Osteoblast (primary cell): Measurements from ENCODE around the gene SPTSSB. TPM values are rescaled to one million over a fixed set of nuclear protein-coding genes. Genes with fewer than 3 reads are reported as not detected.

Source experiments
- DNase-seq: peaks from one replicate; pipeline ENCODE4 v3.0.0; 2011; ENCODE audit warnings: low spot score, mixed read lengths; ENCODE audit not compliant: insufficient read length; ENCODE audit errors: missing footprints
- H2AFZ ChIP-seq: 2 replicates; pipeline ENCODE4 v1.6.0; 2011; ENCODE audit warnings: mild to moderate bottlenecking, low read length
- H3K27ac ChIP-seq: 2 replicates; pipeline ENCODE4 v1.5.1; 2011; ENCODE audit warnings: mild to moderate bottlenecking, low read depth, low read length, moderate library complexity
- H3K27me3 ChIP-seq: 2 replicates; pipeline ENCODE4 v1.6.0; 2012; ENCODE audit warnings: mild to moderate bottlenecking, control low read depth, inconsistent platforms, low read length, moderate library complexity; ENCODE audit not compliant: insufficient read depth
- H3K36me3 ChIP-seq: 2 replicates; pipeline ENCODE4 v1.5.1; 2011; ENCODE audit warnings: mild to moderate bottlenecking, low read length, control low read depth, moderate library complexity; ENCODE audit not compliant: insufficient read depth
- H3K4me1 ChIP-seq: 2 replicates; pipeline ENCODE4 v1.5.1; 2011; ENCODE audit warnings: mild to moderate bottlenecking, low read length, control low read depth, moderate library complexity; ENCODE audit not compliant: insufficient read depth
- H3K4me2 ChIP-seq: 2 replicates; pipeline ENCODE4 v1.6.0; 2011; ENCODE audit warnings: mild to moderate bottlenecking, low read length; ENCODE audit not compliant: insufficient read depth
- H3K4me3 ChIP-seq: fragments of 200-600 bp; sonication (generic); 3 replicates; pipeline ENCODE4 v1.5.1; 2012; ENCODE audit warnings: mild to moderate bottlenecking, low read length, inconsistent platforms; ENCODE audit not compliant: insufficient read depth
- H3K79me2 ChIP-seq: 2 replicates; pipeline ENCODE4 v1.6.0; 2012; ENCODE audit warnings: mild to moderate bottlenecking, low read length, control low read depth, inconsistent platforms; ENCODE audit not compliant: insufficient read depth
- H3K9me3 ChIP-seq: 2 replicates; pipeline ENCODE4 v1.5.1; 2011; ENCODE audit warnings: low read depth, low read length, control low read depth
- H4K20me1 ChIP-seq: 2 replicates; pipeline ENCODE4 v1.6.0; 2012; ENCODE audit warnings: mild to moderate bottlenecking, low read length, control low read depth; ENCODE audit not compliant: insufficient read depth
- total RNA-seq: library from RNA; depleted of rRNA; stranded (reverse); fragments of >200 nt; gene quantifications from 2 replicates; pipeline ENCODE4 v1.2.3, GENCODE V29; 2012
- TF ChIP-seq, protein P1 (sequence below): IDR thresholded peaks from 2 replicates; pipeline ENCODE4 v1.5.1; 2011; ENCODE audit warnings: mild to moderate bottlenecking, low read depth, low read length, moderate library complexity; ENCODE audit errors: extremely low read depth

SPTSSB gene
- total RNA-seq, 1 donor: not detected

GRCh38 chr3:161358488-161358887 is 12.8 kb downstream of the SPTSSB start:
- H4K20me1 ChIP-seq: no peaks in the 10 kb centered on the region
- no peaks in the 10 kb centered on the region for H3K9me3 ChIP-seq
- H3K4me3 ChIP-seq: no peak overlapping the region
- H3K79me2 ChIP-seq: no peaks in the 10 kb centered on the region
- no peaks in the 10 kb centered on the region for H3K27me3 ChIP-seq
- H3K27ac ChIP-seq: no peak overlapping the region
- DNase-seq: no peak
- TF ChIP-seq, protein P1, sequence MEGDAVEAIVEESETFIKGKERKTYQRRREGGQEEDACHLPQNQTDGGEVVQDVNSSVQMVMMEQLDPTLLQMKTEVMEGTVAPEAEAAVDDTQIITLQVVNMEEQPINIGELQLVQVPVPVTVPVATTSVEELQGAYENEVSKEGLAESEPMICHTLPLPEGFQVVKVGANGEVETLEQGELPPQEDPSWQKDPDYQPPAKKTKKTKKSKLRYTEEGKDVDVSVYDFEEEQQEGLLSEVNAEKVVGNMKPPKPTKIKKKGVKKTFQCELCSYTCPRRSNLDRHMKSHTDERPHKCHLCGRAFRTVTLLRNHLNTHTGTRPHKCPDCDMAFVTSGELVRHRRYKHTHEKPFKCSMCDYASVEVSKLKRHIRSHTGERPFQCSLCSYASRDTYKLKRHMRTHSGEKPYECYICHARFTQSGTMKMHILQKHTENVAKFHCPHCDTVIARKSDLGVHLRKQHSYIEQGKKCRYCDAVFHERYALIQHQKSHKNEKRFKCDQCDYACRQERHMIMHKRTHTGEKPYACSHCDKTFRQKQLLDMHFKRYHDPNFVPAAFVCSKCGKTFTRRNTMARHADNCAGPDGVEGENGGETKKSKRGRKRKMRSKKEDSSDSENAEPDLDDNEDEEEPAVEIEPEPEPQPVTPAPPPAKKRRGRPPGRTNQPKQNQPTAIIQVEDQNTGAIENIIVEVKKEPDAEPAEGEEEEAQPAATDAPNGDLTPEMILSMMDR: no peak
- no peak overlapping the region for H2AFZ ChIP-seq
- H3K4me2 ChIP-seq: no peak overlapping the region
- H3K4me1 ChIP-seq: no peaks in the 10 kb centered on the region
- no peaks in the 10 kb centered on the region for H3K36me3 ChIP-seq

GRCh38 chr3:161356287-161356686 is 15.0 kb downstream of the SPTSSB start:
- Histone ChIP-seq H3K9me3 (no peaks in the 10 kb centered on the region), H3K4me2 (no peak overlapping the region), H3K36me3 (no peaks in the 10 kb centered on the region), H4K20me1 (no peaks in the 10 kb centered on the region), H3K4me3 (no peak overlapping the region), H3K27me3 (peaks cover 7% of the 10 kb centered on the region), H3K79me2 (no peaks in the 10 kb centered on the region), H3K27ac (no peak overlapping the region), H3K4me1 (no peaks in the 10 kb centered on the region), H2AFZ (no peak overlapping the region)
- no peak for DNase-seq
- TF ChIP-seq, protein P1: no peak

DNA sequence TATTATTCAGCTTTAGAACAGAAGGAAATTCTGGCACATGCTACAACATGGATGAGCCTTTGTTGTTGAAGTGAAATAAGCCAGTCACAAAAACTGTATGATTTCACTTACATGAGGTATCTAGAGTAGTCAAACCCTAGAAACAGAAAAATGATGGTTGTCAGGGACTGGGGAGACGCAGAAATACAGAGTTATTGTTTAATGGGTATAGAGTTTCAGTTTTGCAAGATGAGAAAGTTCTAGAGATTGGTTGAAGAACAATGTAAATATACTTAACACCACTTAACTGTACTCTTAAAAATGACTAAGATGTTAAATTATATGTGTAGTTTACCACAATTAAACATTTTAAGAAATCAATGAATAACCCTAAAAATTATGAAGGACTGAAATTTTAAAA is 15.8 kb downstream of the SPTSSB start:
- Histone ChIP-seq H2AFZ (no peak overlapping the region), H3K4me1 (no peaks in the 10 kb centered on the region), H3K9me3 (no peaks in the 10 kb centered on the region), H3K4me2 (no peak overlapping the region), H3K4me3 (no peak overlapping the region), H3K79me2 (no peaks in the 10 kb centered on the region), H3K27me3 (peaks cover 7% of the 10 kb centered on the region), H3K36me3 (no peaks in the 10 kb centered on the region), H4K20me1 (no peaks in the 10 kb centered on the region), H3K27ac (no peak overlapping the region)
- TF ChIP-seq, protein P1: no peak
- no peak for DNase-seq

DNA sequence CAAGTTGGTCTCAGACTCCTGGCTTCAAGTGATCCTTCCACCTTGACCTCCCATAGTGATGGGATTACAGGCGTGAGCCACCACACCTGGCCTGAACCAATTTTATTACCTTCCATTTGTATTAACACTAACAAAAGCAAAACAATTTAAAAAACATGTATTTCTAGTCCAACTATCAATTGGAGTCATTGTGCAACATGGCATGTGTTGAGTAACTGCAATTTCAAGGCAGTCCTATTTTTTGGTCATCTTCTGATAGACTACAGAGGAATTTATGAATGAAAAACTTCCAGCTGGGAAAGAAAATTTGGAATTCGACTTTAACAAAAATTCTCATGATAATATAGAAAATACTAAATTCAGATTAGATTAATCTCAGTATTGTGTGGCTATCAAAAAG is 16.8 kb downstream of the SPTSSB start:
- H3K4me3 ChIP-seq: no peak overlapping the region
- no peaks in the 10 kb centered on the region for H3K36me3 ChIP-seq
- TF ChIP-seq, protein P1: no peak
- no peak overlapping the region for H3K4me2 ChIP-seq
- peaks cover 7% of the 10 kb centered on the region for H3K27me3 ChIP-seq
- peaks cover 7% of the 10 kb centered on the region for H3K4me1 ChIP-seq
- no peaks in the 10 kb centered on the region for H4K20me1 ChIP-seq
- H2AFZ ChIP-seq: no peak overlapping the region
- H3K27ac ChIP-seq: no peak overlapping the region
- no peaks in the 10 kb centered on the region for H3K9me3 ChIP-seq
- DNase-seq: no peak
- no peaks in the 10 kb centered on the region for H3K79me2 ChIP-seq
